Prostate gland (tissue), 2 donors: ENCODE measurements around the gene ABHD2.

ENCODE experiments used
- POLR2A ChIP-seq: fragments of 450-650 bp; IDR thresholded peaks from one replicate; pipeline ENCODE4 v1.6.1; 2016; ENCODE audit warnings: antibody characterized with exemption, mild to moderate bottlenecking
- POLR2AphosphoS5 ChIP-seq: sonication (generic); formaldehyde crosslinking; IDR thresholded peaks from one replicate; pipeline ENCODE4 v1.6.1; 2017; ENCODE audit warnings: antibody characterized with exemption
- TF ChIP-seq, protein P1 (sequence below), 4 experiments: fragments of 200-600 bp in 2 of 4; fragments of 450-650 bp in 2 of 4; sonication (generic) in 2 of 4; IDR thresholded peaks; 1 replicate in 3 of 4; 2 replicates in 1 of 4; pipeline ENCODE4 v1.5.1; 2016 to 2019; ENCODE audit warnings: antibody characterized with exemption in 4 of 4, mild to moderate bottlenecking in 2 of 4, moderate library complexity in 2 of 4

GRCh38 chr15:89141885-89142284 is 53.6 kb downstream of the ABHD2 start:
- TF ChIP-seq, protein P1, sequence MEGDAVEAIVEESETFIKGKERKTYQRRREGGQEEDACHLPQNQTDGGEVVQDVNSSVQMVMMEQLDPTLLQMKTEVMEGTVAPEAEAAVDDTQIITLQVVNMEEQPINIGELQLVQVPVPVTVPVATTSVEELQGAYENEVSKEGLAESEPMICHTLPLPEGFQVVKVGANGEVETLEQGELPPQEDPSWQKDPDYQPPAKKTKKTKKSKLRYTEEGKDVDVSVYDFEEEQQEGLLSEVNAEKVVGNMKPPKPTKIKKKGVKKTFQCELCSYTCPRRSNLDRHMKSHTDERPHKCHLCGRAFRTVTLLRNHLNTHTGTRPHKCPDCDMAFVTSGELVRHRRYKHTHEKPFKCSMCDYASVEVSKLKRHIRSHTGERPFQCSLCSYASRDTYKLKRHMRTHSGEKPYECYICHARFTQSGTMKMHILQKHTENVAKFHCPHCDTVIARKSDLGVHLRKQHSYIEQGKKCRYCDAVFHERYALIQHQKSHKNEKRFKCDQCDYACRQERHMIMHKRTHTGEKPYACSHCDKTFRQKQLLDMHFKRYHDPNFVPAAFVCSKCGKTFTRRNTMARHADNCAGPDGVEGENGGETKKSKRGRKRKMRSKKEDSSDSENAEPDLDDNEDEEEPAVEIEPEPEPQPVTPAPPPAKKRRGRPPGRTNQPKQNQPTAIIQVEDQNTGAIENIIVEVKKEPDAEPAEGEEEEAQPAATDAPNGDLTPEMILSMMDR (IDR thresholded peaks at IDR 0.05), result no peak
- TF ChIP-seq POLR2AphosphoS5 (no peak), POLR2A (no peak)
